Mononuclear cell (primary cell): ENCODE measurements around the gene BHMT2. TPM values are rescaled to one million over a fixed set of nuclear protein-coding genes. Genes with fewer than 3 reads are reported as not detected.

Experiments
- H3K27me3 ChIP-seq: 2 replicates; pipeline ENCODE4 v1.6.0; 2011; ENCODE audit warnings: low read length, control low read depth; ENCODE audit not compliant: insufficient read depth
- H3K4me1 ChIP-seq: 2 replicates; pipeline ENCODE4 v1.5.1; 2011; ENCODE audit warnings: mild to moderate bottlenecking, low read length, control low read depth; ENCODE audit not compliant: insufficient read depth
- H3K4me3 ChIP-seq: 2 replicates; pipeline ENCODE4 v1.5.1; 2011; ENCODE audit warnings: mild to moderate bottlenecking, low read length, moderate library complexity
- H3K9me3 ChIP-seq: 2 replicates; pipeline ENCODE4 v1.5.1; 2011; ENCODE audit warnings: low read depth, mild to moderate bottlenecking, control low read depth, low read length
- total RNA-seq: library from RNA; depleted of rRNA; stranded (reverse); fragments of >200 nt; gene quantifications from one replicate; pipeline ENCODE4 v1.2.3, GENCODE V29; 2012

BHMT2 gene
- total RNA-seq, 1 donor = not detected

- Histone ChIP-seq H3K27me3 (no peaks in the 10 kb centered on the region), H3K4me1 (peaks cover 5% of the 10 kb centered on the region), H3K9me3 (no peaks in the 10 kb centered on the region), H3K4me3 (no peak overlapping the region)
Observed at GRCh38 chr5:79124607-79125006, 55.0 kb downstream of the BHMT2 start.

- no peak overlapping the region for H3K4me3 ChIP-seq
- H3K9me3 ChIP-seq = no peaks in the 10 kb centered on the region
- H3K4me1 ChIP-seq = peaks cover 6% of the 10 kb centered on the region
Observed at GRCh38 chr5:79130781-79131180, 61.2 kb downstream of the BHMT2 start.

GRCh38 chr5:79133121-79133656, 63.6 kb downstream of the BHMT2 start:
- Histone ChIP-seq H3K4me3 (no peak overlapping the region), H3K4me1 (peaks cover 6% of the 10 kb centered on the region), H3K9me3 (no peaks in the 10 kb centered on the region), H3K27me3 (no peaks in the 10 kb centered on the region)

More at GRCh38 chr5:79130781-79131180, 61.2 kb downstream of the BHMT2 start:
- H3K27me3 ChIP-seq = no peaks in the 10 kb centered on the region

- H3K27me3 ChIP-seq = no peaks in the 10 kb centered on the region
- H3K9me3 ChIP-seq = no peaks in the 10 kb centered on the region
- no peak overlapping the region for H3K4me3 ChIP-seq
- H3K4me1 ChIP-seq = peaks cover 6% of the 10 kb centered on the region
Observed at GRCh38 chr5:79133657-79134451, 64.3 kb downstream of the BHMT2 start.

- no peaks in the 10 kb centered on the region for H3K27me3 ChIP-seq
- no peak overlapping the region for H3K4me3 ChIP-seq
- H3K9me3 ChIP-seq = no peaks in the 10 kb centered on the region
- H3K4me1 ChIP-seq = peaks cover 6% of the 10 kb centered on the region
Observed at GRCh38 chr5:79135790-79136553, 66.4 kb downstream of the BHMT2 start.

- Histone ChIP-seq H3K4me1 (peaks cover 6% of the 10 kb centered on the region), H3K27me3 (no peaks in the 10 kb centered on the region), H3K9me3 (no peaks in the 10 kb centered on the region), H3K4me3 (no peak overlapping the region)
Observed at GRCh38 chr5:79136618-79137017, 67.1 kb downstream of the BHMT2 start.

Other genes starting within 250 kb of the BHMT2 start
- gene ARSB, start 84.5 kb upstream of the BHMT2 start, total RNA-seq = 16.2 TPM
- gene DMGDH, start 93 bp upstream of the BHMT2 start, total RNA-seq = not detected
- not detected for gene BHMT, start 42.0 kb downstream of the BHMT2 start, total RNA-seq
- 77.6 TPM for gene JMY, start 166.4 kb downstream of the BHMT2 start, total RNA-seq